ENCODE data around the gene MCTP2. TPM values are rescaled to one million over a fixed set of nuclear protein-coding genes. Genes with fewer than 3 reads are reported as not detected.
A peak's percentile ranks its signal among the peaks of the same experiment; 100 is the strongest.

Gene MCTP2
- 10 to 100 TPM in 1 of 4 donors, 1 to 10 TPM in 3; 4.1 to 11.7 (median 5.6) TPM for polyA plus RNA-seq
- long read RNA-seq, donor 1 = 0 reads
- long read RNA-seq, donor 2 = 0 reads
- long read RNA-seq, donor 3, partial matches to known transcripts = 0 of 1 reads
- long read RNA-seq, donor 3, other reads (novel, unspliced or antisense) = 0 of 1 reads
- long read RNA-seq, donor 4 = 0 reads
- long read RNA-seq, donor 5 = 0 reads
- long read RNA-seq, donor 6 = 0 reads
- long read RNA-seq, donor 7 = 0 reads
- long read RNA-seq, donor 8 = 0 reads
- long read RNA-seq, donor 9 = 0 reads
- long read RNA-seq, donor 10 = 0 reads

GRCh38 chr15:94230883-94231722 lies at the start of gene MCTP2:
MCTP2 (plus strand) TSS chr15:94231561; CDS start chr15:94298266, 66,705 bp downstream.
- FAIRE-seq = no peak

GRCh38 chr15:94182883-94183282 lies 48.5 kb upstream of the MCTP2 start:
- no peak overlapping the region for H3K4me3 ChIP-seq (ENCODE audit: low read depth in 1 of 3, low read length in 3 of 3)
- FAIRE-seq = no peak
- WGBS, 3 donors = 84 to 89% (median 87%) methylated on average over 4 of the region's 4 CpGs

More at GRCh38 chr15:94230883-94231722, at the start of gene MCTP2:
- peaks cover 0 to 10% (median 9%) of the 10 kb centered on the region in 3 donors for H3K4me1 ChIP-seq (ENCODE audit: control insufficient read depth in 3 of 3, insufficient read depth in 2 of 3, low read depth in 1 of 3, low read length in 2 of 3)
- WGBS, 3 donors = 1% methylated on average over 66 of the region's 66 CpGs
- peaks cover 0 to 3% (median 0%) of the 10 kb centered on the region in 3 donors for H3K27me3 ChIP-seq (ENCODE audit: control insufficient read depth in 3 of 3, insufficient read depth in 3 of 3, low read length in 3 of 3)
- H3K4me3 ChIP-seq (ENCODE audit: low read depth in 1 of 3, low read length in 3 of 3) = peak within 1 kb of the TSS; percentile 55 to 86 (median 80)
- H3K9me3 ChIP-seq (ENCODE audit: control insufficient read depth in 2 of 2, insufficient read depth in 1 of 2, low read depth in 1 of 2, low read length in 1 of 2) = no peaks in the 10 kb centered on the region
- DNase-seq = peak; percentile 93 to 95
- H3K36me3 ChIP-seq (ENCODE audit: control insufficient read depth in 3 of 3, insufficient read depth in 2 of 3, low read depth in 1 of 3, low read length in 3 of 3) = peaks cover 0 to 3% (median 0%) of the 10 kb centered on the region in 3 donors
- H3K27ac ChIP-seq (ENCODE audit: low read depth in 1 of 3, low read length in 2 of 3) = peak within 1 kb of the TSS; percentile 90 to 98 (median 97)

GRCh38 chr15:94185547-94186236 lies 45.7 kb upstream of the MCTP2 start:
- Histone ChIP-seq H3K4me1 (ENCODE audit: control insufficient read depth in 3 of 3, insufficient read depth in 2 of 3, low read depth in 1 of 3, low read length in 2 of 3) (no peaks in the 10 kb centered on the region), H3K4me3 (ENCODE audit: low read depth in 1 of 3, low read length in 3 of 3) (no peak overlapping the region), H3K27me3 (ENCODE audit: control insufficient read depth in 3 of 3, insufficient read depth in 3 of 3, low read length in 3 of 3) (no peaks in the 10 kb centered on the region), H3K27ac (ENCODE audit: low read depth in 1 of 3, low read length in 2 of 3) (no peak overlapping the region), H3K9me3 (ENCODE audit: control insufficient read depth in 2 of 2, insufficient read depth in 1 of 2, low read depth in 1 of 2, low read length in 1 of 2) (no peaks in the 10 kb centered on the region), H3K36me3 (ENCODE audit: control insufficient read depth in 3 of 3, insufficient read depth in 2 of 3, low read depth in 1 of 3, low read length in 3 of 3) (no peaks in the 10 kb centered on the region)
- FAIRE-seq = no peak
- no peak for DNase-seq
- WGBS, 3 donors = 83 to 94% (median 91%) methylated on average over 9 of the region's 9 CpGs

More at GRCh38 chr15:94182883-94183282, 48.5 kb upstream of the MCTP2 start:
- no peak for DNase-seq
- Histone ChIP-seq H3K27ac (ENCODE audit: low read depth in 1 of 3, low read length in 2 of 3) (no peak overlapping the region), H3K9me3 (ENCODE audit: control insufficient read depth in 2 of 2, insufficient read depth in 1 of 2, low read depth in 1 of 2, low read length in 1 of 2) (no peaks in the 10 kb centered on the region), H3K4me1 (ENCODE audit: control insufficient read depth in 3 of 3, insufficient read depth in 2 of 3, low read depth in 1 of 3, low read length in 2 of 3) (no peaks in the 10 kb centered on the region), H3K36me3 (ENCODE audit: control insufficient read depth in 3 of 3, insufficient read depth in 2 of 3, low read depth in 1 of 3, low read length in 3 of 3) (no peaks in the 10 kb centered on the region), H3K27me3 (ENCODE audit: control insufficient read depth in 3 of 3, insufficient read depth in 3 of 3, low read length in 3 of 3) (no peaks in the 10 kb centered on the region)

GRCh38 chr15:94186770-94187331 lies 44.5 kb upstream of the MCTP2 start:
- Histone ChIP-seq H3K36me3 (ENCODE audit: control insufficient read depth in 3 of 3, insufficient read depth in 2 of 3, low read depth in 1 of 3, low read length in 3 of 3) (no peaks in the 10 kb centered on the region), H3K27ac (ENCODE audit: low read depth in 1 of 3, low read length in 2 of 3) (no peak overlapping the region), H3K27me3 (ENCODE audit: control insufficient read depth in 3 of 3, insufficient read depth in 3 of 3, low read length in 3 of 3) (no peaks in the 10 kb centered on the region), H3K9me3 (ENCODE audit: control insufficient read depth in 2 of 2, insufficient read depth in 1 of 2, low read depth in 1 of 2, low read length in 1 of 2) (no peaks in the 10 kb centered on the region), H3K4me3 (ENCODE audit: low read depth in 1 of 3, low read length in 3 of 3) (no peak overlapping the region), H3K4me1 (ENCODE audit: control insufficient read depth in 3 of 3, insufficient read depth in 2 of 3, low read depth in 1 of 3, low read length in 2 of 3) (no peaks in the 10 kb centered on the region)
- 84 to 94% (median 87%) methylated on average over 4 of the region's 4 CpGs for WGBS, 3 donors
- DNase-seq = no peak
- no peak for FAIRE-seq

- H3K36me3 ChIP-seq (ENCODE audit: control insufficient read depth in 3 of 3, insufficient read depth in 2 of 3, low read depth in 1 of 3, low read length in 3 of 3) = no peaks in the 10 kb centered on the region
- H3K4me1 ChIP-seq (ENCODE audit: control insufficient read depth in 3 of 3, insufficient read depth in 2 of 3, low read depth in 1 of 3, low read length in 2 of 3) = no peaks in the 10 kb centered on the region
- no peak overlapping the region for H3K4me3 ChIP-seq (ENCODE audit: low read depth in 1 of 3, low read length in 3 of 3)
- FAIRE-seq (no peak), DNase-seq (no peak)
- H3K27ac ChIP-seq (ENCODE audit: low read depth in 1 of 3, low read length in 2 of 3) = no peak overlapping the region
- no peaks in the 10 kb centered on the region for H3K9me3 ChIP-seq (ENCODE audit: control insufficient read depth in 2 of 2, insufficient read depth in 1 of 2, low read depth in 1 of 2, low read length in 1 of 2)
- 76 to 81% (median 78%) methylated on average over 3 of the region's 3 CpGs for WGBS, 3 donors
- H3K27me3 ChIP-seq (ENCODE audit: control insufficient read depth in 3 of 3, insufficient read depth in 3 of 3, low read length in 3 of 3) = no peaks in the 10 kb centered on the region
These were observed 37.5 kb upstream of the MCTP2 start for GRCh38 chr15:94193906-94194305.

GRCh38 chr15:94196531-94196930 lies 34.8 kb upstream of the MCTP2 start:
- FAIRE-seq (no peak), DNase-seq (no peak)
- no peak overlapping the region for H3K4me3 ChIP-seq (ENCODE audit: low read depth in 1 of 3, low read length in 3 of 3)
- no peaks in the 10 kb centered on the region for H3K27me3 ChIP-seq (ENCODE audit: control insufficient read depth in 3 of 3, insufficient read depth in 3 of 3, low read length in 3 of 3)
- H3K27ac ChIP-seq (ENCODE audit: low read depth in 1 of 3, low read length in 2 of 3) = no peak overlapping the region
- 79 to 89% (median 88%) methylated on average over 4 of the region's 4 CpGs for WGBS, 3 donors
- H3K36me3 ChIP-seq (ENCODE audit: control insufficient read depth in 3 of 3, insufficient read depth in 2 of 3, low read depth in 1 of 3, low read length in 3 of 3) = no peaks in the 10 kb centered on the region
- H3K4me1 ChIP-seq (ENCODE audit: control insufficient read depth in 3 of 3, insufficient read depth in 2 of 3, low read depth in 1 of 3, low read length in 2 of 3) = no peaks in the 10 kb centered on the region
- H3K9me3 ChIP-seq (ENCODE audit: control insufficient read depth in 2 of 2, insufficient read depth in 1 of 2, low read depth in 1 of 2, low read length in 1 of 2) = no peaks in the 10 kb centered on the region

- FAIRE-seq (no peak), DNase-seq (no peak)
- Histone ChIP-seq H3K9me3 (ENCODE audit: control insufficient read depth in 2 of 2, insufficient read depth in 1 of 2, low read depth in 1 of 2, low read length in 1 of 2) (no peaks in the 10 kb centered on the region), H3K4me1 (ENCODE audit: control insufficient read depth in 3 of 3, insufficient read depth in 2 of 3, low read depth in 1 of 3, low read length in 2 of 3) (no peaks in the 10 kb centered on the region), H3K4me3 (ENCODE audit: low read depth in 1 of 3, low read length in 3 of 3) (no peak overlapping the region), H3K27me3 (ENCODE audit: control insufficient read depth in 3 of 3, insufficient read depth in 3 of 3, low read length in 3 of 3) (no peaks in the 10 kb centered on the region), H3K36me3 (ENCODE audit: control insufficient read depth in 3 of 3, insufficient read depth in 2 of 3, low read depth in 1 of 3, low read length in 3 of 3) (no peaks in the 10 kb centered on the region), H3K27ac (ENCODE audit: low read depth in 1 of 3, low read length in 2 of 3) (no peak overlapping the region)
- 72 to 93% (median 84%) methylated on average over 2 of the region's 2 CpGs for WGBS, 3 donors
These were observed 32.7 kb upstream of the MCTP2 start for GRCh38 chr15:94198633-94199032.

DNA sequence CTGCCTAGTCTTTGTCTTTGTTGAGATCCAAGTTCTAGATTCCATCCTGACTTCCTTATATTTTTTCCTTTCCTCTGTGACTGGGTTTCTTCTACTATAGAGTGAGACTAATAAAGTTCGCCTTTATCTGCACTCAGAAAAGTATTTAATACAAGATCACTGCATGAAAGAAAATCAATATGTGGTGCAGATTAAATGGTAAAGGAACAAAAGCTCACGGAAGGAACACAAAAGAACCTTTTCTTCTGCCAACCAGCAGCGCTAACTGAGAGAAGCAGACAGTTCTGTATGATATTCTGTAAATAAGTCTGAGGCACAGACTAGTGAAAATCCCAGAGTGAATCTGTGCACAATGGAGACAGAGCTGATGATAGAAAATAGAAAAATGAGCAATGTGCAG lies 31.6 kb upstream of the MCTP2 start:
- Histone ChIP-seq H3K36me3 (ENCODE audit: control insufficient read depth in 3 of 3, insufficient read depth in 2 of 3, low read depth in 1 of 3, low read length in 3 of 3) (no peaks in the 10 kb centered on the region), H3K4me3 (ENCODE audit: low read depth in 1 of 3, low read length in 3 of 3) (no peak overlapping the region), H3K27ac (ENCODE audit: low read depth in 1 of 3, low read length in 2 of 3) (no peak overlapping the region), H3K9me3 (ENCODE audit: control insufficient read depth in 2 of 2, insufficient read depth in 1 of 2, low read depth in 1 of 2, low read length in 1 of 2) (no peaks in the 10 kb centered on the region), H3K4me1 (ENCODE audit: control insufficient read depth in 3 of 3, insufficient read depth in 2 of 3, low read depth in 1 of 3, low read length in 2 of 3) (no peaks in the 10 kb centered on the region), H3K27me3 (ENCODE audit: control insufficient read depth in 3 of 3, insufficient read depth in 3 of 3, low read length in 3 of 3) (no peaks in the 10 kb centered on the region)
- 38 to 66% (median 61%) methylated on average over 3 of the region's 3 CpGs for WGBS, 3 donors
- no peak for FAIRE-seq
- DNase-seq = no peak

Data from small intestine (tissue), 16 donors.